ENCODE data around the gene ATRNL1. TPM values are rescaled to one million over a fixed set of nuclear protein-coding genes. Genes with fewer than 3 reads are reported as not detected.

The ATRNL1 gene
- total and polyA plus RNA-seq, 4 donors: 0.40 to 26.9 (median 5.3) TPM

DNA sequence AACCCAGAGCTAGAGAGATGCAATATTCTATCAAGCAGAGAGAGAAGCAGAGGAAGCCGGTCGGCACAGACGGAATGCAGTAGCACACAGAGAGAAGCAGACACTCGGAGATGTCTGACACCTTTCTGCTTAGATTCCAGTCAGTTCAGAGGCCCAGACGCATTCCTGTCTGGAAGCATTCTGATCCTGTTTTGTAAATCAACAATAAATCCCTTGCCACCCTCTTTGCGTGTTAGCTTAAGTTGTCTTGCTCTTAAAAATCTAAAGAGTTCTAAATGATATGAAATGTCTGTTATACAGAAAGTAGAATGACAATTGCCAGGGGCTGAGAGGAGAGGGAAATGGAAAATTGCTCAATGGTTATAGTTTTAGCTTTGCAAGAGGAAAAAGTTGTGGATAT is 27.4 kb upstream of the ATRNL1 start:
- Histone ChIP-seq H3K36me3 (ENCODE audit: control insufficient read depth in 4 of 4, insufficient read depth in 3 of 4, low read depth in 1 of 4, low read length in 3 of 4) (no peaks in the 10 kb centered on the region), H3K4me1 (ENCODE audit: control insufficient read depth in 4 of 4, insufficient read depth in 4 of 4, low read length in 3 of 4) (peaks cover 0 to 4% (median 0%) of the 10 kb centered on the region in 4 donors), H3K9ac (ENCODE audit: low read depth in 1 of 2, low read length in 2 of 2) (no peak overlapping the region), H3K27ac (ENCODE audit: low read depth in 1 of 2, low read length in 2 of 2) (no peak overlapping the region), H3K27me3 (ENCODE audit: control insufficient read depth in 4 of 4, insufficient read depth in 4 of 4, low read length in 3 of 4) (no peaks in the 10 kb centered on the region), H3K4me3 (ENCODE audit: low read depth in 1 of 3, low read length in 3 of 3) (no peak overlapping the region), H3K9me3 (ENCODE audit: control insufficient read depth in 4 of 4, low read length in 3 of 4) (no peaks in the 10 kb centered on the region)
- TF ChIP-seq, protein P1, sequence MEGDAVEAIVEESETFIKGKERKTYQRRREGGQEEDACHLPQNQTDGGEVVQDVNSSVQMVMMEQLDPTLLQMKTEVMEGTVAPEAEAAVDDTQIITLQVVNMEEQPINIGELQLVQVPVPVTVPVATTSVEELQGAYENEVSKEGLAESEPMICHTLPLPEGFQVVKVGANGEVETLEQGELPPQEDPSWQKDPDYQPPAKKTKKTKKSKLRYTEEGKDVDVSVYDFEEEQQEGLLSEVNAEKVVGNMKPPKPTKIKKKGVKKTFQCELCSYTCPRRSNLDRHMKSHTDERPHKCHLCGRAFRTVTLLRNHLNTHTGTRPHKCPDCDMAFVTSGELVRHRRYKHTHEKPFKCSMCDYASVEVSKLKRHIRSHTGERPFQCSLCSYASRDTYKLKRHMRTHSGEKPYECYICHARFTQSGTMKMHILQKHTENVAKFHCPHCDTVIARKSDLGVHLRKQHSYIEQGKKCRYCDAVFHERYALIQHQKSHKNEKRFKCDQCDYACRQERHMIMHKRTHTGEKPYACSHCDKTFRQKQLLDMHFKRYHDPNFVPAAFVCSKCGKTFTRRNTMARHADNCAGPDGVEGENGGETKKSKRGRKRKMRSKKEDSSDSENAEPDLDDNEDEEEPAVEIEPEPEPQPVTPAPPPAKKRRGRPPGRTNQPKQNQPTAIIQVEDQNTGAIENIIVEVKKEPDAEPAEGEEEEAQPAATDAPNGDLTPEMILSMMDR (IDR thresholded peaks at IDR 0.05; ENCODE audit: low read depth, low read length, missing input control): no peak
- TF ChIP-seq YY1 (IDR thresholded peaks at IDR 0.05) (no peak), SP1 (IDR thresholded peaks at IDR 0.05) (no peak), MAX (IDR thresholded peaks at IDR 0.05) (no peak), HNF4G (IDR thresholded peaks at IDR 0.05) (no peak), JUND (IDR thresholded peaks at IDR 0.05) (no peak), ATF3 (IDR thresholded peaks at IDR 0.05) (no peak), FOXA1 (IDR thresholded peaks at IDR 0.05) (no peak), ZBTB33 (IDR thresholded peaks at IDR 0.05) (no peak), TAF1 (conservative IDR thresholded peaks at IDR 0.05) (no peak), REST (IDR thresholded peaks at IDR 0.05) (no peak), RAD21 (IDR thresholded peaks at IDR 0.05) (no peak)
- no peak for DNase-seq (ENCODE audit: low spot score)
- WGBS: 89% methylated on average over 6 of the region's 6 CpGs

- WGBS: 63% methylated on average over 1 of the region's 1 CpG
- H3K9me3 ChIP-seq (ENCODE audit: control insufficient read depth in 4 of 4, low read length in 3 of 4): no peaks in the 10 kb centered on the region
- H3K4me1 ChIP-seq (ENCODE audit: control insufficient read depth in 4 of 4, insufficient read depth in 4 of 4, low read length in 3 of 4): peaks cover 0 to 4% (median 0%) of the 10 kb centered on the region in 4 donors
- TF ChIP-seq SP1 (IDR thresholded peaks at IDR 0.05) (no peak), NR2F2 (IDR thresholded peaks at IDR 0.05) (no peak), RXRA (IDR thresholded peaks at IDR 0.05) (no peak), ATF3 (IDR thresholded peaks at IDR 0.05) (no peak), TAF1 (conservative IDR thresholded peaks at IDR 0.05) (no peak), MAX (IDR thresholded peaks at IDR 0.05) (no peak), RAD21 (IDR thresholded peaks at IDR 0.05) (no peak), ZBTB33 (IDR thresholded peaks at IDR 0.05) (no peak), GABPA (IDR thresholded peaks at IDR 0.05 in 1 of 2, conservative IDR thresholded peaks at IDR 0.05 in 1 of 2) (no peak), FOXA1 (IDR thresholded peaks at IDR 0.05) (no peak)
- TF ChIP-seq, protein P1 (IDR thresholded peaks at IDR 0.05; ENCODE audit: low read depth, low read length, missing input control): no peak
Observed at GRCh38 chr10:115066528-115066927, 26.6 kb upstream of the ATRNL1 start.

More at GRCh38 chr10:115066528-115066927, 26.6 kb upstream of the ATRNL1 start:
- Histone ChIP-seq H3K27me3 (ENCODE audit: control insufficient read depth in 4 of 4, insufficient read depth in 4 of 4, low read length in 3 of 4) (no peaks in the 10 kb centered on the region), H3K36me3 (ENCODE audit: control insufficient read depth in 4 of 4, insufficient read depth in 3 of 4, low read depth in 1 of 4, low read length in 3 of 4) (no peaks in the 10 kb centered on the region), H3K9ac (ENCODE audit: low read depth in 1 of 2, low read length in 2 of 2) (no peak overlapping the region), H3K27ac (ENCODE audit: low read depth in 1 of 2, low read length in 2 of 2) (no peak overlapping the region), H3K4me3 (ENCODE audit: low read depth in 1 of 3, low read length in 3 of 3) (no peak overlapping the region)
- no peak for DNase-seq (ENCODE audit: low spot score)

All from liver (tissue), 9 donors.